Measurements from ENCODE around the gene PPP1R14D.
"Not testable (repeated sequence)": the region's sequence is repeated elsewhere in the genome, so short reads cannot be mapped to it uniquely, and the experiment has no call there.

Gene PPP1R14D

GRCh38 chr15:40863660-40864270, 35.3 kb upstream of the PPP1R14D start:
- peaks cover 31% of the 10 kb centered on the region for H3K27me3 ChIP-seq (replicated peaks; ENCODE audit: control insufficient read depth, insufficient read depth, low read length)
- H3K4me3 ChIP-seq (ENCODE audit: low read length), result no peak overlapping the region
- no peak for DNase-seq (ENCODE audit: low read depth)
- no peaks in the 10 kb centered on the region for H3K4me1 ChIP-seq (ENCODE audit: control insufficient read depth, insufficient read depth, low read length)
- H3K36me3 ChIP-seq (ENCODE audit: control insufficient read depth, insufficient read depth, low read length, severe bottlenecking), result no peaks in the 10 kb centered on the region
- H3K9me3 ChIP-seq (ENCODE audit: control insufficient read depth, low read length), result no peaks in the 10 kb centered on the region
- H3K9ac ChIP-seq (ENCODE audit: low read length), result no peak overlapping the region

DNA sequence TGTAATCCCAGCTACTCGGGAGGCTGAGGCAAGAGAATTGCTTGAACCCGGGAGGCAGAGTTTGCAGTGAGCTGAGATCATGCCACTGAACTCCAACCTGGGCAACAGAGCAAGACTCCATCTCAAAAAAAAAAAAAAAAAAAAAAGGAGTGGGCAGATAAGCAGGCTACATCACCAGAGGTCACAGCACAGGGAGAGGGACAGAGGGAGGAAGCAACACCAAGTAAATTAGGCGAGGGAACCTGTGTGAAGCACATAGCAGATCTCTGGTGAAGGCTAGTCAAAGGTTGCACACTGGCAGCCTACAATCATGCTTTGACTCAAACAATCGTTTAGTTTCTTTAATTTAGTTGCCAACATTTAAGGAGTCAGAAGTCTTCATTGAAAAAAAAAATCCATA, 32.6 kb upstream of the PPP1R14D start:
- not testable (repeated sequence) for H3K4me1 ChIP-seq (ENCODE audit: control insufficient read depth, insufficient read depth, low read length); H3K9me3 ChIP-seq (ENCODE audit: control insufficient read depth, low read length); H3K4me3 ChIP-seq (ENCODE audit: low read length); H3K36me3 ChIP-seq (ENCODE audit: control insufficient read depth, insufficient read depth, low read length, severe bottlenecking); DNase-seq (ENCODE audit: low read depth); H3K9ac ChIP-seq (ENCODE audit: low read length)
- H3K27me3 ChIP-seq (replicated peaks; ENCODE audit: control insufficient read depth, insufficient read depth, low read length), result peaks cover 40% of the 10 kb centered on the region

GRCh38 chr15:40859206-40859851, 30.8 kb upstream of the PPP1R14D start:
- peak; percentile 74 for DNase-seq (ENCODE audit: low read depth)
- Histone ChIP-seq H3K4me1 (ENCODE audit: control insufficient read depth, insufficient read depth, low read length) (no peaks in the 10 kb centered on the region), H3K36me3 (ENCODE audit: control insufficient read depth, insufficient read depth, low read length, severe bottlenecking) (no peaks in the 10 kb centered on the region), H3K4me3 (ENCODE audit: low read length) (no peak overlapping the region), H3K27me3 (replicated peaks; ENCODE audit: control insufficient read depth, insufficient read depth, low read length) (peaks cover 45% of the 10 kb centered on the region), H3K9me3 (ENCODE audit: control insufficient read depth, low read length) (no peaks in the 10 kb centered on the region), H3K9ac (ENCODE audit: low read length) (no peak overlapping the region)

DNA sequence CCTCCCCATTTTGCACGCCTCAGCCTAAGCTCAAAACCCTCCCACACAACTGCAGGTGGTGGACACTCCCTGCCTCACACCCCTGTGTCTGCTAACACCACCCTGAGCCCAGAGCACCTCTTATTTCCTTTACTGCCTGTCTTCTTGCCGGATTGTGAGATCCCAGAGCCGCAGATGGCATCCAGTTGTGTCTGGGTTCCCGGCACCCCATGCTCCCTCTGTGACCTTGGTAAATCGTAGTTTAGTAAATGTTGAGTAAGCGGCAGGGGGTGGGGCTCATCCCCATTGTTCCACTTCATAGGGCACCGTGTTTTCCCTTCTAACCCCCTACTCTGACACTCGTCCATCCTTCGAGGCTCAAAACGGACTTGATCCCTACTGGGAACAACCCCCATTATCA, 30.2 kb upstream of the PPP1R14D start:
- H3K4me3 ChIP-seq (ENCODE audit: low read length), result no peak overlapping the region
- no peak overlapping the region for H3K9ac ChIP-seq (ENCODE audit: low read length)
- DNase-seq (ENCODE audit: low read depth), result no peak
- H3K27me3 ChIP-seq (replicated peaks; ENCODE audit: control insufficient read depth, insufficient read depth, low read length), result peaks cover 44% of the 10 kb centered on the region
- no peaks in the 10 kb centered on the region for H3K36me3 ChIP-seq (ENCODE audit: control insufficient read depth, insufficient read depth, low read length, severe bottlenecking)
- no peaks in the 10 kb centered on the region for H3K4me1 ChIP-seq (ENCODE audit: control insufficient read depth, insufficient read depth, low read length)
- H3K9me3 ChIP-seq (ENCODE audit: control insufficient read depth, low read length), result no peaks in the 10 kb centered on the region

- Histone ChIP-seq H3K27me3 (replicated peaks; ENCODE audit: control insufficient read depth, insufficient read depth, low read length) (peaks cover 42% of the 10 kb centered on the region), H3K9me3 (ENCODE audit: control insufficient read depth, low read length) (no peaks in the 10 kb centered on the region), H3K4me3 (ENCODE audit: low read length) (no peak overlapping the region), H3K9ac (ENCODE audit: low read length) (no peak overlapping the region), H3K36me3 (ENCODE audit: control insufficient read depth, insufficient read depth, low read length, severe bottlenecking) (no peaks in the 10 kb centered on the region), H3K4me1 (ENCODE audit: control insufficient read depth, insufficient read depth, low read length) (no peaks in the 10 kb centered on the region)
- peak; percentile 84 for DNase-seq (ENCODE audit: low read depth)
Measured at GRCh38 chr15:40857601-40858341, 29.3 kb upstream of the PPP1R14D start.

GRCh38 chr15:40856746-40857145, 28.2 kb upstream of the PPP1R14D start:
- Histone ChIP-seq H3K9me3 (ENCODE audit: control insufficient read depth, low read length) (no peaks in the 10 kb centered on the region), H3K4me1 (ENCODE audit: control insufficient read depth, insufficient read depth, low read length) (no peaks in the 10 kb centered on the region), H3K4me3 (ENCODE audit: low read length) (no peak overlapping the region), H3K36me3 (ENCODE audit: control insufficient read depth, insufficient read depth, low read length, severe bottlenecking) (no peaks in the 10 kb centered on the region), H3K27me3 (replicated peaks; ENCODE audit: control insufficient read depth, insufficient read depth, low read length) (peaks cover 36% of the 10 kb centered on the region), H3K9ac (ENCODE audit: low read length) (no peak overlapping the region)
- DNase-seq (ENCODE audit: low read depth), result no peak

DNA sequence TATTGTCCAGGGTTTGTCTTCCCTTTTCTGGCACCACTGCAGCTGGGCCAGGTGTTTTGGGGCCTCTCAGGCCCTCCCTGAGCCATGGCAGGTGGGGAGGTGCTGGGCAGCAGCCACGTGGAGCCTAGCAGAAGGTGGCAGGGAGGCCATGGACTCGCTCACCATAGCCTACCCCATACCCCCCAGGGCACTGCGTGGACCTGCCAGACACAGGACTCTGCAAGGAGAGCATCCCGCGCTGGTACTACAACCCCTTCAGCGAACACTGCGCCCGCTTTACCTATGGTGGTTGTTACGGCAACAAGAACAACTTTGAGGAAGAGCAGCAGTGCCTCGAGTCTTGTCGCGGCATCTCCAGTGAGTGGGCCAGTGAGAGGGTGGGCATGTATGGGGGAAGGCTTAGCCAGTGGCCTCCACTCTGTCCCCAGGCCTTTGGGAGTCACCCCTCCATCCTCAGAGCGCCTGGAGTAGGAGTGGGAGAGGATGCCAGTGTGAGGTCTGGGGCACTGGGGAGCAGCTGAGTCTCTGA, 27.3 kb upstream of the PPP1R14D start:
- Histone ChIP-seq H3K36me3 (ENCODE audit: control insufficient read depth, insufficient read depth, low read length, severe bottlenecking) (no peaks in the 10 kb centered on the region), H3K27me3 (replicated peaks; ENCODE audit: control insufficient read depth, insufficient read depth, low read length) (peaks cover 35% of the 10 kb centered on the region), H3K9me3 (ENCODE audit: control insufficient read depth, low read length) (no peaks in the 10 kb centered on the region), H3K4me1 (ENCODE audit: control insufficient read depth, insufficient read depth, low read length) (no peaks in the 10 kb centered on the region), H3K9ac (ENCODE audit: low read length) (no peak overlapping the region), H3K4me3 (ENCODE audit: low read length) (no peak overlapping the region)
- DNase-seq (ENCODE audit: low read depth), result no peak

GRCh38 chr15:40854161-40854560, 25.7 kb upstream of the PPP1R14D start:
- no peak overlapping the region for H3K4me3 ChIP-seq (ENCODE audit: low read length)
- DNase-seq (ENCODE audit: low read depth), result no peak
- H3K9me3 ChIP-seq (ENCODE audit: control insufficient read depth, low read length), result no peaks in the 10 kb centered on the region
- H3K27me3 ChIP-seq (replicated peaks; ENCODE audit: control insufficient read depth, insufficient read depth, low read length), result peaks cover 30% of the 10 kb centered on the region
- H3K36me3 ChIP-seq (ENCODE audit: control insufficient read depth, insufficient read depth, low read length, severe bottlenecking), result no peaks in the 10 kb centered on the region
- H3K9ac ChIP-seq (ENCODE audit: low read length), result no peak overlapping the region
- no peaks in the 10 kb centered on the region for H3K4me1 ChIP-seq (ENCODE audit: control insufficient read depth, insufficient read depth, low read length)

DNA sequence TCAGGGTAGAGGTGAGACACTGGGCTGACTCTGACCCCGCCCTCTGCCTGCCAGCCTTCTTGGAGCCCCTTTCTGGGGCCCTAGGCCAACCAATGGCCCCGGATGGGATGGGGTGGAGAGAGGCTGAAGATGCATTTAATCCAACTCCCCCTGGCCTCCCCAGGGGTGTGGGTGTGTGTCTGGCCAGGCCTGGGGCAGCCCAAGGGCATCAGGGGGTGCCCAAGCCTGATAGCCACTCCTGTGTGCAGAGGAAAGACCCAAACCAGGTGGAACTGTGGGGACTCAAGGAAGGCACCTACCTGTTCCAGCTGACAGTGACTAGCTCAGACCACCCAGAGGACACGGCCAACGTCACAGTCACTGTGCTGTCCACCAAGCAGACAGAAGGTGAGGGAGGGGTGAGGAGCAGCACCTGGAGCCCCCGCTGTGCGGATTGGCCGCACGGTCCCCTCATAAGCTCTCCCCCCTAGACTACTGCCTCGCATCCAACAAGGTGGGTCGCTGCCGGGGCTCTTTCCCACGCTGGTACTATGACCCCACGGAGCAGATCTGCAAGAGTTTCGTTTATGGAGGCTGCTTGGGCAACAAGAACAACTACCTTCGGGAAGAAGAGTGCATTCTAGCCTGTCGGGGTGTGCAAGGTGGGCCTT, 24.9 kb upstream of the PPP1R14D start:
- Histone ChIP-seq H3K9ac (ENCODE audit: low read length) (no peak overlapping the region), H3K4me1 (ENCODE audit: control insufficient read depth, insufficient read depth, low read length) (no peaks in the 10 kb centered on the region), H3K4me3 (ENCODE audit: low read length) (no peak overlapping the region), H3K9me3 (ENCODE audit: control insufficient read depth, low read length) (no peaks in the 10 kb centered on the region), H3K36me3 (ENCODE audit: control insufficient read depth, insufficient read depth, low read length, severe bottlenecking) (no peaks in the 10 kb centered on the region), H3K27me3 (replicated peaks; ENCODE audit: control insufficient read depth, insufficient read depth, low read length) (peaks cover 26% of the 10 kb centered on the region)
- no peak for DNase-seq (ENCODE audit: low read depth)

DNA sequence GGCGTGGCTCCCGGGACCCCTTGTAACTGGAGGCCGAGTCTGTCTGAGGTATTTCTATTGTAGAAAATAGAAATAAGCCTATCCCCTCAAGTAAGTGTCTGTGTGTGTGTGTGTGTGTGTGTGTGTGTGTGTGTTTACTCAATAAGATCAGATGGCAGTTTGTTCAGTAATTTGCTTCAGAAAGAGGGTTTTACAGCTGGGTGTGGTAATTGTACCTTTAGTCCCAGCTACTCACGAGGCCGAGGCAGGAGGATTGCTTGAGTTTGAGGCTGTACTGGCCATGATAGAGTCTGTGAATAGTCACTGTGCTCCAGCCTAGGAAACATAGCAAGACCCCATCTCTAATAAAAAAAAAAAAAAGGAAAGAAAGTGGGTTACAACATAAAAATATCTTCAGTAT, 24.0 kb upstream of the PPP1R14D start:
- Histone ChIP-seq H3K9me3 (ENCODE audit: control insufficient read depth, low read length) (no peaks in the 10 kb centered on the region), H3K27me3 (replicated peaks; ENCODE audit: control insufficient read depth, insufficient read depth, low read length) (peaks cover 30% of the 10 kb centered on the region), H3K4me3 (ENCODE audit: low read length) (no peak overlapping the region), H3K9ac (ENCODE audit: low read length) (no peak overlapping the region), H3K4me1 (ENCODE audit: control insufficient read depth, insufficient read depth, low read length) (no peaks in the 10 kb centered on the region), H3K36me3 (ENCODE audit: control insufficient read depth, insufficient read depth, low read length, severe bottlenecking) (no peaks in the 10 kb centered on the region)
- no peak for DNase-seq (ENCODE audit: low read depth)

GRCh38 chr15:40850576-40851112, 22.1 kb upstream of the PPP1R14D start:
- Histone ChIP-seq H3K9me3 (ENCODE audit: control insufficient read depth, low read length) (no peaks in the 10 kb centered on the region), H3K27me3 (replicated peaks; ENCODE audit: control insufficient read depth, insufficient read depth, low read length) (peaks cover 36% of the 10 kb centered on the region), H3K4me1 (ENCODE audit: control insufficient read depth, insufficient read depth, low read length) (no peaks in the 10 kb centered on the region), H3K4me3 (ENCODE audit: low read length) (no peak overlapping the region), H3K9ac (ENCODE audit: low read length) (no peak overlapping the region), H3K36me3 (ENCODE audit: control insufficient read depth, insufficient read depth, low read length, severe bottlenecking) (no peaks in the 10 kb centered on the region)
- DNase-seq (ENCODE audit: low read depth), result no peak
